Measurements from ENCODE around the gene CNTN4.

CNTN4 gene

GRCh38 chr3:2390926-2391532 is 292.4 kb downstream of the CNTN4 start:
- no peak for DNase-seq (ENCODE audit: low read depth, low spot score)

GRCh38 chr3:2391896-2392295 is 293.2 kb downstream of the CNTN4 start:
- no peak for DNase-seq (ENCODE audit: low read depth, low spot score)

GRCh38 chr3:2392981-2393380 is 294.3 kb downstream of the CNTN4 start:
- no peak for DNase-seq (ENCODE audit: low read depth, low spot score)

DNA sequence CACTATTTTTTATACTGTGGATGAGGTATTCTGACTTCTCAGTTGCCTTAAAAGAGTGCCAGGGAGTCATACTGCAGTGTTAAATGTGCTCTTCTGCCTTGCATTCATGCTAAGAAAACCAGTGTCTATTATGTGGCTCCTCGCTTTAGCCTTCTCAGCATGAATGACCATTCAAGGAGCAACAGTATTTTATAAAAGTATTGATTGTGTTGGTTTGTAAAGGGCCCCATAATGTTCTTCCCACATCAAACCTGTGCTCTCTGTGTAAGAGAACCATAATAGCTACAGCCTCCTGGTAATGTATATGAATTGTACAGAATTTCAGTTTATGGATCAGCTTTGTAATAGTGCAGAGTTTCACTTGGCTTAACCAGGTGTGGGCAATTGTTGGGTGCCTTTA is 316.4 kb downstream of the CNTN4 start:
- no peak for DNase-seq (ENCODE audit: low read depth, low spot score)

DNA sequence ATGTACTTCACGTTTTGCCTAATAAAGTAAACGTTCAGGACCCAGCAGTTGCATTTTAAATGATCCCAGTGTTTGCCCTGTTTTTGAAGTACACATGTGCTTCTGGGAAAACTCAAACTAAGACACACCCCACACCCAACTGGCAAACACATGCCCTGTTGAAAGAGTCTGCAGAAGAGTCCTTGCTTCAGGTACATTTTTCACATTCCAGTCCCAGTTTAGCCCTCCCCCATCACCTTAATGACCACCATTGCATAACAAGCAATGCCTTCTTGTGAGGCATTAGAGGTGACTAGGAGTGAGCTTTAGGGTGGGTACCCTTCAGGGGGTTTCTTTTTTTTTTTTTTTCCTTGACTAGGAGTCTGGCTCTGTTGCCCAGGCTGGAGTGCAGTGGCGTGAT is 322.3 kb downstream of the CNTN4 start:
- DNase-seq (ENCODE audit: low read depth, low spot score): no peak

- DNase-seq (ENCODE audit: low read depth, low spot score): no peak
These were observed 324.5 kb downstream of the CNTN4 start for GRCh38 chr3:2423143-2423542.

DNA sequence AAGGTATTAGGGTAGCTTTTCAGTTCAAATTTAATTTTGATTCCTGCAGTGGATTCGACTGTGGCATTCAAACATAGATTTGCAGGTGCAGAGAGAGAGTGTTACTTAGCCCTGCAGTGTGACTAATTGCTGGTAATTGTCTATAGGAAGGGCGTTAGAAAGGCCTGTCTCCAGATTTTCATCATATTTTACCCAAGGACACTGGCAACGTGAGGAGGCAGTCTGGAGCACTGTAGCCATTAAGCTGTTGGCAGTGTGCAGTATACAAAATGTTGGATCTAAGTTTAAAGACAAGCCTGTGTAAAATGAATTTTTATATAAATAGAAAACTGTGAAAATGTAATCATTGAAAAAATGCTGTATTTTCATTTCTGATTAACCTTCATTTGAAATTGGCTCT is 342.9 kb downstream of the CNTN4 start:
- no peak for DNase-seq (ENCODE audit: low read depth, low spot score)

- no peak for DNase-seq (ENCODE audit: low read depth, low spot score)
These were observed 347.5 kb downstream of the CNTN4 start for GRCh38 chr3:2446146-2446545.

- DNase-seq (ENCODE audit: low read depth, low spot score): no peak
These were observed 353.6 kb downstream of the CNTN4 start for GRCh38 chr3:2452249-2452648.

GRCh38 chr3:2454865-2455264 is 356.2 kb downstream of the CNTN4 start:
- no peak for DNase-seq (ENCODE audit: low read depth, low spot score)

- no peak for DNase-seq (ENCODE audit: low read depth, low spot score)
These were observed 358.1 kb downstream of the CNTN4 start for GRCh38 chr3:2456788-2457187.

GRCh38 chr3:2458816-2459215 is 360.1 kb downstream of the CNTN4 start:
- no peak for DNase-seq (ENCODE audit: low read depth, low spot score)

GRCh38 chr3:2465842-2466241 is 367.2 kb downstream of the CNTN4 start:
- no peak for DNase-seq (ENCODE audit: low read depth, low spot score)

DNA sequence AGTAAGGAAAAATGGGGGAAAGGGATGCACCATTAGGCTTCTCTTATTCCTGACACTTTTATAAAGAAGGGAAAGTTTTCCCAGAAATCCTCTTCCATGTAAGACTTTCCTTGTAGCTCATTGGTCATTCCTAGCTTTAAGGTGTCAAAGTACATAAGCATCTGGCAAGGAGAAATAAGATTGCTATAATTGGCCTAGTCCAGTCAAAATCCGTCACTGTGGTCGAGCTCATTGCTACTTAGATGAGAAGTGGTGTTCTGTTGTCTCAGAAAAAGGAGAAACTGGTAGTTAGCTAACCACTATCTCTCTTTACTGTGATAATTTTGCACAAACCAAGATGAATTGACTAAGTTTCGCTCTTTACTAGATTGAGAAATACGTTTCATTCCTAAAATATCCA is 370.1 kb downstream of the CNTN4 start:
- no peak for DNase-seq (ENCODE audit: low read depth, low spot score)

GRCh38 chr3:2476996-2477395 is 378.3 kb downstream of the CNTN4 start:
- DNase-seq (ENCODE audit: low read depth, low spot score): no peak

DNA sequence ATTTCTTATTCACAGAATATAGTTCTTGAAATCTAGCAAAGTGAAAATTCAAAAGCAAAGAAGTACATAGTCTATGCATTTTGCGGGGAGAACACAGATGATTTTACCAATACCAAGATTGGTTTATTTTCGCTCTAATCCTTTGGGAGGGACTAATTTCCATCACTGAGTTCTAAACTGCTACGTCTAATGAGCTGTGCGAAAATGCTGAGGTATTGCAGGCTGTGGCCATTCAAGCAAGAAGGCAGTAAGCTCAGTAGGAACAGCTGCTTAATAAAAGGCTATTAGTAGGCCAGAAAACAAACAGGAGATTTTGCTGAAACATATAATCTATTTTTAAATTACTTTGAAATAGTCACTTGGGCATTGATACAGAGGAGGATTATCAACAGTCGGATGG is 379.0 kb downstream of the CNTN4 start:
- DNase-seq (ENCODE audit: low read depth, low spot score): no peak

DNA sequence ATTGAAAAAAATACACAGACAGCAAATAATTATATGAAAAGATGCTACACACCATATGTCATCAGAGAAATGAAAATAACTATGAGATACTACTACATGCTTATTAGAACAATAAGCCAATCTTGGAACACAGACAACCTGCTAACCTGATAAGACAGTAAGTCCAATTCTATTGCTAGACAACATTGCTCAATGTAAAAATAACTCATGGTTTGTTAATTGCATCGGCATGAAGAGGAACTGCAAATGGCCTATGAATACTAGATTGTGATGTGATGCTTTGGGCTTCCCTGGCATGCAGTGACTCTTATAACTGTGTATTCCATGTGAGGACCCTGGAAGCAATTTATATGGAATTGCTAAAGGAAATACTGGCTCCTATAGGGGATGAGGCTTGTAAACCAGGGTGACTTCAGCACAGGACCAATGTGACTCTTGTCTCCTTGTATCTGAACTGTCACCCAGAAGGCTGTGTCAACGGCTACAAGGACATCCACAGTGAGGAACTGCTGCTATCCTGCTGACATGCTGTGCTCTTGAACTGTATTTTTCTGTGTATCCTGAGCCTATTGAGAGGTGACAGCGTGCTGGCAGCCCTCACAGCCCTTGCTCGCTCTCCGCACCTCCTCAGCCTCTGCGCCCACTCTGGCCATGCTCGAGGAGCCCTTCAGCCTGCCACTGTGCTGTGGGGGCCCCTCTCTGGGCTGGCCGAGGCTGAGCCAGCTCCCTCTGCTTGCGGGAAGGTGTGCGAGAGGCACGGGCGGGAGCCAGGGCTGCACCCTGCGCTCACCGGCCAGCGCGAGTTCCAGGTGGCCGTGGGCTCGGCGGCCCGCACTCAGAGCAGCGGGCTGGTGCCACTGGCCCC is 385.7 kb downstream of the CNTN4 start:
- DNase-seq (ENCODE audit: low read depth, low spot score): no peak

- no peak for DNase-seq (ENCODE audit: low read depth, low spot score)
These were observed 386.3 kb downstream of the CNTN4 start for GRCh38 chr3:2485027-2485375.

- DNase-seq (ENCODE audit: low read depth, low spot score): no peak
These were observed 397.1 kb downstream of the CNTN4 start for GRCh38 chr3:2495746-2496145.

GRCh38 chr3:2504912-2505311 is 406.2 kb downstream of the CNTN4 start:
- DNase-seq (ENCODE audit: low read depth, low spot score): no peak

DNA sequence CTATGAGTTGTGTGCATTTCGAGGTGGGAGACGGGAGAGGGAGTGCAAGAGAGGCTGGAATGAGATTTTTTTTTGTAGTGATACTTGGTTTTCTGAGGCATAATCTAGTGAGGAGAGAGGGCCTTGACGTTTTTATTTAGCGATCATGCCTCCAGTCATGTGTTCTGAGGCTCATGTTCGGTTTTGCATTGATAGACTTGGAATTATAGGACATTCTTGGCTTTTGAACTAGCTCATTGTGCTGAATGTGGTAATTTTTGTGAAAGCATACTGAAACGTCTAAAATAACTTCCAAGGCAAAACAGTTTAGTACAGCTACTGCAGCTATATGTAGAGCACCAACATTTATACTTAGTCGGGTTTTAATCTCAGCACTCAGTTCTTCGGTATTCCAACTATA is 408.1 kb downstream of the CNTN4 start:
- DNase-seq (ENCODE audit: low read depth, low spot score): no peak

DNA sequence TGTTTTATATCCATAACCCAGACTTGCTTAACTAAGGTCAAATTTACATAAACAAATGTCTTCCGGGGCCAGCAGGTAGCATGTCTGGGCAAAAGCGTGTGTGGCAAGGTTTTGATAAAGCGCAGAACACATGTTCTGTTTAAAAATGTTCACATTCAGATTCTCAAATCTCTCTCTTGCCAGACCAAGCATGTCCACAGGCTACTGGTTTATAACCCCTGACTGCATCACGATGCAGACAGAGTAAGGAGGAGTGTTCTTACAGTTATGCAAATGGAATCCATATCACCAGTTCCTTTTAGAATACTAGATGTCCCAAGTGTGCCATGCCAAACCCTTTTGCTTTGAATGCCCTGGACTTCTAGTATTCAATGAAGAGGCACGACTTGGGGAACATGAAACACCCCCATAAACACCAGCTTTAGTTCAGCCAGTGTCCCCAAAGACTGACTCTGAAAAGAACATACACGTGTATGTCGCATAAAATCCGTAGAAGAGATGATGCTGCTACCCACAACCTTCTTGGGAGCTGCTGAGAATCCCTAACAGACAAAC is 412.0 kb downstream of the CNTN4 start:
- DNase-seq (ENCODE audit: low read depth, low spot score): no peak

DNA sequence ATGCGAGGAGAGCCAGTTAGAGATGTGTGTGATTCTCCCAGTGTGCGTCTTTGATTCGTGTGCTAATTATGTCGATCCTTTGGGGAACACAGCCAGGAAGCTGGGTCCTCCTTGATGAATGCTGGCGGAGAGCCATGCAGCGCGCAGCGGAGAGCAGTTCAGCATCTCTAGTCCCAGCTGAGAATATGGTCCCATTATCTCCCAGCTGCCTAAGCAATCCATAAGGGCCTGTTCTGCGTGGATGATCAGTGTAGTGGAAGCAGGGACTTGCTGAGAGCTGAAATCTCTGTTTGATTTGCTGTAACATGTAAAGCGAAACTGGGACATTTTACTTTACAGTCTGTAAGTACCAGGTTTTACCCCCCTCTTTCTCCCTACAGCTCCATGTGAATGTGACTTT is 412.7 kb downstream of the CNTN4 start:
- no peak for DNase-seq (ENCODE audit: low read depth, low spot score)
